IMR-90 (cell line): ENCODE results near the gene RNF11. TPM values are rescaled to one million over a fixed set of nuclear protein-coding genes. Genes with fewer than 3 reads are reported as not detected.
A peak's percentile ranks its signal among the peaks of the same experiment; 100 is the strongest.

Experiments used
- ATAC-seq: fragments of 200-7000 bp; cut with Tn5 transposase; 2 replicates; pipeline ENCODE4 v1.9.1; 2020; ENCODE audit warnings: low read depth, mild to moderate bottlenecking, moderate library complexity
- BruUV-seq: library from RNA; stranded (reverse); fragments of 400-500 nt; replicated peaks from 2 replicates; lab custom pipeline; 2021; lab: Mats Ljungman, UMichigan
- CTCF ChIA-PET: fragments of 300-600 bp; formaldehyde crosslinking; extraction: SDS; loops from one replicate; lab custom pipeline; 2021; ENCODE audit warnings: antibody characterized with exemption; lab: Yijun Ruan, JAX
- POLR2A ChIA-PET: fragments of 300-600 bp; sonication (Branson Sonifier 250); formaldehyde crosslinking; loops from one replicate; lab custom pipeline; 2022; ENCODE audit warnings: antibody characterized with exemption; ENCODE audit not compliant: unreplicated experiment; lab: Charles Lee
- DNase-seq: peaks from one replicate; pipeline ENCODE4 v3.0.0; 2013
- H2AFZ ChIP-seq: replicated peaks from 2 replicates; pipeline ENCODE3; 2013; ENCODE audit warnings: low read length, mild to moderate bottlenecking; ENCODE audit not compliant: poor library complexity
- H2AK5ac ChIP-seq: 2 replicates; pipeline ENCODE4 v1.6.1; 2013; ENCODE audit warnings: low read depth, low read length, inconsistent platforms
- H2AK9ac ChIP-seq: replicated peaks from 2 replicates; pipeline ENCODE3; 2013; ENCODE audit warnings: mild to moderate bottlenecking, low read depth, low read length, moderate library complexity; ENCODE audit not compliant: poor library complexity
- H2BK120ac ChIP-seq: 2 replicates; pipeline ENCODE4 v1.6.1; 2013; ENCODE audit warnings: low read depth, low read length, inconsistent platforms
- H2BK15ac ChIP-seq: 3 replicates; pipeline ENCODE4 v1.6.1; 2013; ENCODE audit warnings: low read depth, low read length, inconsistent platforms
- H2BK20ac ChIP-seq: 2 replicates; pipeline ENCODE4 v1.6.1; 2013; ENCODE audit warnings: low read depth, mild to moderate bottlenecking, inconsistent platforms, low read length, moderate library complexity
- H2BK5ac ChIP-seq: 2 replicates; pipeline ENCODE4 v1.6.1; 2013; ENCODE audit warnings: mild to moderate bottlenecking, low read depth, low read length, inconsistent platforms; ENCODE audit not compliant: poor library complexity, severe bottlenecking
- H3K14ac ChIP-seq: replicated peaks from 2 replicates; pipeline ENCODE4 v1.6.1; 2013; ENCODE audit warnings: low read depth, low read length, inconsistent platforms
- H3K18ac ChIP-seq: 2 replicates; pipeline ENCODE4 v1.6.1; 2013; ENCODE audit warnings: low read depth, low read length, control low read depth
- H3K23ac ChIP-seq: 2 replicates; pipeline ENCODE4 v1.6.1; 2013; ENCODE audit warnings: low read depth, low read length, inconsistent platforms
- H3K27ac ChIP-seq: 2 replicates; pipeline ENCODE4 v1.5.1; 2013; ENCODE audit warnings: mild to moderate bottlenecking, control low read depth, low read length; ENCODE audit not compliant: insufficient read depth
- H3K27me3 ChIP-seq: 2 replicates; pipeline ENCODE4 v1.6.1; 2013; ENCODE audit warnings: low read length; ENCODE audit not compliant: control insufficient read depth, insufficient read depth
- H3K36me3 ChIP-seq: 2 replicates; pipeline ENCODE4 v1.6.1; 2013; ENCODE audit warnings: low read length, mixed read lengths; ENCODE audit not compliant: control insufficient read depth, insufficient read depth
- H3K4ac ChIP-seq: 2 replicates; pipeline ENCODE4 v1.6.1; 2013; ENCODE audit warnings: low read depth, low read length, inconsistent platforms
- H3K4me1 ChIP-seq: 2 replicates; pipeline ENCODE4 v1.6.1; 2013; ENCODE audit warnings: low read length, mixed read lengths; ENCODE audit not compliant: control insufficient read depth, insufficient read depth
- H3K4me2 ChIP-seq: 2 replicates; pipeline ENCODE4 v1.6.1; 2013; ENCODE audit warnings: low read depth, mild to moderate bottlenecking, control low read depth, low read length, moderate library complexity
- H3K4me3 ChIP-seq: 2 replicates; pipeline ENCODE4 v1.5.1; 2013; ENCODE audit warnings: low read depth, mild to moderate bottlenecking, control low read depth, low read length, moderate library complexity; ENCODE audit not compliant: insufficient read depth
- H3K56ac ChIP-seq: 2 replicates; pipeline ENCODE4 v1.6.1; 2013; ENCODE audit warnings: low read length, inconsistent platforms; ENCODE audit not compliant: insufficient read depth; ENCODE audit errors: extremely low read depth
- H3K79me1 ChIP-seq, 2 experiments: 2 replicates each; pipeline ENCODE4 v1.6.1; 2013; ENCODE audit warnings: low read length in 2 of 2, inconsistent platforms in 1 of 2, low read depth in 1 of 2
- H3K9ac ChIP-seq: 2 replicates; pipeline ENCODE4 v1.6.1; 2013; ENCODE audit warnings: low read depth, low read length, control low read depth
- H3K9me1 ChIP-seq: 2 replicates; pipeline ENCODE4 v1.6.1; 2013; ENCODE audit warnings: low read length, inconsistent platforms; ENCODE audit not compliant: insufficient read depth
- H3K9me3 ChIP-seq: 2 replicates; pipeline ENCODE4 v1.6.1; 2013; ENCODE audit warnings: low read length; ENCODE audit not compliant: control insufficient read depth, insufficient read depth
- H4K20me1 ChIP-seq: 2 replicates; pipeline ENCODE4 v1.6.1; 2013; ENCODE audit warnings: low read length, inconsistent platforms; ENCODE audit not compliant: insufficient read depth
- H4K5ac ChIP-seq: 2 replicates; pipeline ENCODE4 v1.6.1; 2013; ENCODE audit warnings: mild to moderate bottlenecking, low read depth, low read length, control low read depth
- H4K8ac ChIP-seq, 2 experiments: 2 replicates each; pipeline ENCODE4 v1.6.1; 2013; ENCODE audit warnings: low read depth in 2 of 2, low read length in 2 of 2, control low read depth in 1 of 2, inconsistent platforms in 1 of 2
- H4K91ac ChIP-seq: 2 replicates; pipeline ENCODE4 v1.6.1; 2013; ENCODE audit warnings: low read depth, low read length, inconsistent platforms; ENCODE audit not compliant: insufficient read depth
- BHLHE40 ChIP-seq: fragments of 150-350 bp; IDR thresholded peaks from 2 replicates; pipeline ENCODE4 v1.6.1; 2016; ENCODE audit warnings: mild to moderate bottlenecking, low read depth, low read length
- CEBPB ChIP-seq: IDR thresholded peaks from 2 replicates; pipeline ENCODE4 v1.6.1; 2012; ENCODE audit warnings: low read depth, low read length, improper control_type of control experiment
- CHD1 ChIP-seq: IDR thresholded peaks from 2 replicates; pipeline ENCODE4 v1.6.1; 2012; ENCODE audit warnings: low read depth, low read length, improper control_type of control experiment
- CTCF ChIP-seq: conservative IDR thresholded peaks from 2 replicates; pipeline ENCODE4 v1.5.1; 2012; ENCODE audit warnings: mild to moderate bottlenecking, low read depth, low read length, improper control_type of control experiment
- ELK1 ChIP-seq: fragments of 150-350 bp; IDR thresholded peaks from 2 replicates; pipeline ENCODE4 v1.6.1; 2016; ENCODE audit warnings: low read depth, mild to moderate bottlenecking, low read length, moderate library complexity, borderline replicate concordance
- FOS ChIP-seq: fragments of 150-350 bp; IDR thresholded peaks from 2 replicates; pipeline ENCODE4 v1.6.1; 2016; ENCODE audit warnings: low read depth, low read length
- MAFK ChIP-seq: IDR thresholded peaks from 2 replicates; pipeline ENCODE4 v1.6.1; 2012; ENCODE audit warnings: low read depth, low read length, improper control_type of control experiment
- MAZ ChIP-seq: IDR thresholded peaks from 2 replicates; pipeline ENCODE4 v1.6.1; 2012; ENCODE audit warnings: low read depth, mild to moderate bottlenecking, low read length, improper control_type of control experiment, moderate library complexity, borderline replicate concordance
- MXI1 ChIP-seq: IDR thresholded peaks from 2 replicates; pipeline ENCODE4 v1.6.1; 2012; ENCODE audit warnings: low read depth, mild to moderate bottlenecking, low read length, moderate library complexity, borderline replicate concordance
- NFE2L2 ChIP-seq: fragments of 150-350 bp; IDR thresholded peaks from 2 replicates; pipeline ENCODE4 v1.6.1; 2016; ENCODE audit warnings: low read depth, mild to moderate bottlenecking, low read length
- POLR2A ChIP-seq: IDR thresholded peaks from 2 replicates; pipeline ENCODE4 v1.6.1; 2012; ENCODE audit warnings: mild to moderate bottlenecking, low read depth, low read length
- RAD21 ChIP-seq: IDR thresholded peaks from 2 replicates; pipeline ENCODE4 v1.6.1; 2012; ENCODE audit warnings: low read length, improper control_type of control experiment
- RCOR1 ChIP-seq: IDR thresholded peaks from 2 replicates; pipeline ENCODE4 v1.6.1; 2012; ENCODE audit warnings: mild to moderate bottlenecking, low read length, improper control_type of control experiment; ENCODE audit not compliant: insufficient replicate concordance
- RFX5 ChIP-seq: IDR thresholded peaks from 2 replicates; pipeline ENCODE4 v1.8.0; 2012; ENCODE audit warnings: low read depth, mild to moderate bottlenecking, low read length, moderate library complexity
- USF2 ChIP-seq: fragments of 150-350 bp; IDR thresholded peaks from 2 replicates; pipeline ENCODE4 v1.6.1; 2017; ENCODE audit warnings: mild to moderate bottlenecking, antibody characterized with exemption, low read length, low read depth
- WGBS, 2 experiments: methylation state at CpG; one replicate each; pipeline versions ENCODE4 v1.1.5 to v1.1.7; 2013; ENCODE audit warnings: missing lambda C conversion rate in 2 of 2; ENCODE audit not compliant: insufficient read length in 1 of 2; ENCODE audit errors: extremely low coverage in 2 of 2; 5-methylcytosine and 5-hydroxymethylcytosine counted together
- dilution Hi-C: fragments of 300-500 bp; cut with HindIII; formaldehyde crosslinking; loops from one replicate; pipeline ENCODE4 v1.14.3; 2018; ENCODE audit warnings: low sequenced_read_pairs; ENCODE audit not compliant: unreplicated experiment
- in situ Hi-C: fragments of 300-500 bp; cut with MboI; formaldehyde crosslinking; loops from 3 replicates; pipeline ENCODE4 v1.14.3; 2019; ENCODE audit warnings: low sequenced_read_pairs, inconsistent platforms, mixed read lengths
- intact Hi-C: fragments of 100-400 bp; cut with micrococcal nuclease; formaldehyde crosslinking; loops from 2 replicates; pipeline ENCODE4 v1.10.0; 2022
- polyA plus RNA-seq, 3 experiments: library from polyadenylated mRNA; depleted of rRNA; stranded (reverse); fragments of >200 nt; gene quantifications; 2 replicates each; pipeline ENCODE4 v1.2.3, GENCODE V29; 2012; ENCODE audit warnings: low replicate concordance in 1 of 3
- total RNA-seq: library from RNA; depleted of rRNA; stranded (reverse); fragments of >200 nt; gene quantifications from 2 replicates; pipeline ENCODE4 v1.2.3, GENCODE V29; 2012

Gene RNF11
- total and polyA plus RNA-seq, 2 of the 4 experiments (the other 2 are of a cell fraction), result 63.3 to 64.1 TPM

- Histone ChIP-seq H4K20me1 (no peaks in the 10 kb centered on the region), H3K23ac (no peak overlapping the region), H2AFZ (no peak overlapping the region), H3K18ac (no peak overlapping the region), H3K56ac (no peak overlapping the region), H4K8ac (no peak overlapping the region), H2BK120ac (no peak overlapping the region), H2BK15ac (no peak overlapping the region), H3K9me3 (no peaks in the 10 kb centered on the region), H3K9ac (no peak overlapping the region), H2BK5ac (no peak overlapping the region), H3K9me1 (no peaks in the 10 kb centered on the region), H4K91ac (no peak overlapping the region), H2BK20ac (no peak overlapping the region), H3K4me2 (no peak overlapping the region), H3K4me3 (no peak overlapping the region), H2AK5ac (no peak overlapping the region), H3K4ac (no peak overlapping the region), H3K4me1 (no peaks in the 10 kb centered on the region), H3K27me3 (no peaks in the 10 kb centered on the region; the same call in 1 of the 2 replicates), H4K5ac (no peak overlapping the region), H3K36me3 (no peaks in the 10 kb centered on the region), H3K27ac (no peak overlapping the region), H3K79me1 (no peaks in the 10 kb centered on the region), H2AK9ac (no peak overlapping the region), H3K14ac (no peak overlapping the region)
- no CpG with 5 or more reads among the region's 2 CpGs for WGBS, 2 experiments
- BruUV-seq, result no TSS peak
- CTCF ChIA-PET, result interaction anchor here (0.6 to 4.1 kb wide), 12 partner anchors 8 to 529 kb away, joined by 3 to 21 read pairs (median 3); no protein-coding TSS in a partner anchor
- DNase-seq (peak; percentile 79), ATAC-seq (peak; percentile 72)
- dilution Hi-C loops, result no loop called here
- POLR2A ChIA-PET, result interaction anchor here (0.8 kb wide), 1 partner anchor 9 kb away, joined by 6 read pairs; no protein-coding TSS in a partner anchor
- in situ Hi-C loops, result loop anchor here (5.0 to 25.0 kb wide), 4 partner anchors 53 to 827 kb away; no protein-coding TSS in a partner anchor
- intact Hi-C loops, result loop anchor here (1.0 to 5.0 kb wide), 8 partner anchors 102 to 822 kb away; no protein-coding TSS in a partner anchor
- TF ChIP-seq RFX5 (no peak), MAZ (no peak), CEBPB (no peak), NFE2L2 (no peak), USF2 (no peak), FOS (no peak), MXI1 (no peak), MAFK (no peak), RCOR1 (no peak), POLR2A (0 out of 2 replicates have a peak, but pooled peaks have one; percentile 28), CHD1 (no peak), BHLHE40 (no peak), CTCF (peak; percentile 98), RAD21 (peak; percentile 85), ELK1 (no peak)
Observed at GRCh38 chr1:51189421-51190073, 46.5 kb upstream of the RNF11 start.
